ENCODE results near the gene COL4A1. TPM values are rescaled to one million over a fixed set of nuclear protein-coding genes. Genes with fewer than 3 reads are reported as not detected.

The COL4A1 gene
- total RNA-seq, 1 experiment from 2014 or later, result not detected

DNA sequence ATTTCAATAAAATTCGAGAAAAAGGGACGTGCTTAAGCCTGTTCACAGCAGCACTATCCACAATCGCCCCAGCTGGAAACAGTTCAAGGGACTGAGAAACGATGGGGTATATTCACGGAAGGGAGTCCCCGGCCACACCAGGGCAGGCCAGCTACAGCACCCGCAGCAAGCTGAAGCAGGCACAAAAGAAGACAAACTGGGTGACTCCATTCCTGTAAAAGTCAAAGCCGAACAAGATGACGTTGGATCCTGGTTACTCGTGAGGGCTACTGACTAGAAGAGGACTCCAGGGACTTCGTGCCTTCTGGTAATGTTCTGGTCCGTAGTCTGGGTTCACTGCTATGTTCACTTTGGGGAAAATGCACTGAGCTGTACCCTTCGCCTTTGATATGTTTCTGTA lies 57.6 kb downstream of the COL4A1 start:
- Histone ChIP-seq H3K9me2 (replicated peaks; ENCODE audit: insufficient read depth, low read length) (no peaks in the 10 kb centered on the region), H3K4me3 (ENCODE audit: low read length) (no peak overlapping the region), H4K20me1 (ENCODE audit: insufficient read depth, low read depth, low read length) (no peaks in the 10 kb centered on the region), H3K9ac (ENCODE audit: low read length) (no peak overlapping the region), H3K9me3 (ENCODE audit: low read length) (no peaks in the 10 kb centered on the region), H3K79me2 (ENCODE audit: low read length) (no peaks in the 10 kb centered on the region), H3K4me1 (ENCODE audit: low read length) (no peaks in the 10 kb centered on the region), H3K27ac (ENCODE audit: low read length) (no peak overlapping the region), H2AFZ (ENCODE audit: low read length) (no peak overlapping the region), H3K36me3 (ENCODE audit: insufficient read depth, low read length) (no peaks in the 10 kb centered on the region), H3K4me2 (ENCODE audit: low read depth, low read length, poor library complexity, severe bottlenecking) (no peak overlapping the region), H3K27me3 (ENCODE audit: low read length) (no peaks in the 10 kb centered on the region)
- no peak for DNase-seq

DNA sequence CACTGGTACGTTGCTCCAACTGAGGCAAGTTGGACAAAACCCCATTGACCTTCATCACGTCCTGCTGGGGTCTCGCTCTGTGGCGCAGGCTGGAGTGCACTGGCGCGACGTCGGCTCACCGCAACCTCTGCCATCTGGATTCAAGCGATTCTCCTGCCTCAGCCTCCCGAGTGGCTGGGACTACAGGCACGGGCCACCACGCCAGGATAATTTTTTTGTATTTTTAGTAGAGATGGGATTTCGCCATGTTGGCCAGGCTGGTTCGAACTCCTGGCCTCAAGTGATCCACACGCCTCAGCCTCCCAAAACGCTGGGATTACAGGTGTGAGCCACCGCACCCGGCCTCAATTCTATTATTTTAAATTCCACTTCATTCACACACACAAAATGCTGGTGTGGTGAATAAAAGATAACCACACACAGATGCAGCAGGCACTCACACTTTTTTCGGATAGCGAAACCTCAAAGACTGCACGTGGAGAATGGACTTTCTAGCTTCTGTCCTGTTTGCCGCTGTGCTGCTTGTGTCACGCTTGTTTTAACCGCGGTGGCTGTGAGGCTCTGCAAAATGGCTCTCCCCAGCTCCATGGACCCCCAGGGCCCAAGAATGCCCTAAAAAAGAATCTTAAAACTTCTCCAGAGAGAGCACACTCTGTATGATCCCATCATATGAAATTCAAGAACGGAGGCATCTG lies 58.4 kb downstream of the COL4A1 start:
- H3K36me3 ChIP-seq (ENCODE audit: insufficient read depth, low read length), result no peaks in the 10 kb centered on the region
- H3K9me2 ChIP-seq (replicated peaks; ENCODE audit: insufficient read depth, low read length), result no peaks in the 10 kb centered on the region
- H4K20me1 ChIP-seq (ENCODE audit: insufficient read depth, low read depth, low read length), result no peaks in the 10 kb centered on the region
- H3K4me3 ChIP-seq (ENCODE audit: low read length), result no peak overlapping the region
- no peaks in the 10 kb centered on the region for H3K27me3 ChIP-seq (ENCODE audit: low read length)
- H3K27ac ChIP-seq (ENCODE audit: low read length), result no peak overlapping the region
- no peaks in the 10 kb centered on the region for H3K9me3 ChIP-seq (ENCODE audit: low read length)
- no peak overlapping the region for H2AFZ ChIP-seq (ENCODE audit: low read length)
- H3K9ac ChIP-seq (ENCODE audit: low read length), result no peak overlapping the region
- no peaks in the 10 kb centered on the region for H3K4me1 ChIP-seq (ENCODE audit: low read length)
- H3K4me2 ChIP-seq (ENCODE audit: low read depth, low read length, poor library complexity, severe bottlenecking), result no peak overlapping the region
- DNase-seq, result no peak
- H3K79me2 ChIP-seq (ENCODE audit: low read length), result no peaks in the 10 kb centered on the region

DNA sequence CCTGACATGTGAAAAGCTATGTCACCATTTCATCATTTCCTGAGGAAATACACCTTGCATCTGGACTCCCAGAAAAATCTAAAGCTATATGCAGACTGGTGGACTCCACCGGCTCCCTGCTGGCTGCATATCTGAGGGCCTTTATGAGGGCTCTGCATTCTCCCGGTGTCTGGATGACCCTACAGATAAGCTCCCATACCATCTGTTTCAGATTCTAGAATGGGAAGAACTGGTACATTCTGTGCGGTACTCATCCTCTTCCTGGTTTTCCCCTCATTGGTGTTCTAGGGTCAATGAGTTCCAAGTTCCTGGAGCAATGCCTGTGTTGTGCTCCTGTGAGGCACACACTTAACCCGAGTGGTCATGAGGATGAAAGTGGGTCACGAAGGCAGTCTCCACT lies 60.4 kb downstream of the COL4A1 start:
- no peak for DNase-seq
- Histone ChIP-seq H3K36me3 (ENCODE audit: insufficient read depth, low read length) (no peaks in the 10 kb centered on the region), H3K79me2 (ENCODE audit: low read length) (no peaks in the 10 kb centered on the region), H3K4me2 (ENCODE audit: low read depth, low read length, poor library complexity, severe bottlenecking) (no peak overlapping the region), H4K20me1 (ENCODE audit: insufficient read depth, low read depth, low read length) (no peaks in the 10 kb centered on the region), H2AFZ (ENCODE audit: low read length) (no peak overlapping the region), H3K4me1 (ENCODE audit: low read length) (no peaks in the 10 kb centered on the region), H3K27me3 (ENCODE audit: low read length) (no peaks in the 10 kb centered on the region), H3K9ac (ENCODE audit: low read length) (no peak overlapping the region), H3K9me2 (replicated peaks; ENCODE audit: insufficient read depth, low read length) (no peaks in the 10 kb centered on the region), H3K27ac (ENCODE audit: low read length) (no peak overlapping the region), H3K4me3 (ENCODE audit: low read length) (no peak overlapping the region), H3K9me3 (ENCODE audit: low read length) (no peaks in the 10 kb centered on the region)

DNA sequence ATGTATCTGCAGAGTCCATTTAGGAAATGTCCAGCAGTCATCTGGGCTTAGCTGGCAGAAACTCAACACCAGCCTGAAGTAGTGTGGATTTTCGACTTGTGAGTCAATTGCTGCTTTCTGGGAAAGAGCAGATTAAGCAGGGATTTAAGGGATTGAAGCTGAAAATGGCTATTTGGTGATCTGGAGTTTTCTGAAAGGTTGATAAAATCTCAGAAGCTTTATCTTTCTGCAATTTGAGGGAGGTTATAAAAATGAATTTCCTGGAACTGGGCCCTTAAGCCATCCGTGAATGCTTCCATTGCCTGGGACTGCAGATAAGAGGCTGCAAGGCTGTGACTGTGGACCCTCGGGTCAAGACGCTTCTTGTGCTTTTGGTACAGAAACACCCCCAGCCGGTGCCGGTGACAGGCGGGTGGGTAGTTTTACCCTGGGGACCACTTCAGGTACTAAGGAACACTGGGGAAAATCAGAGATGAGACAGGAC lies 61.5 kb downstream of the COL4A1 start:
- Histone ChIP-seq H3K4me2 (ENCODE audit: low read depth, low read length, poor library complexity, severe bottlenecking) (no peak overlapping the region), H4K20me1 (ENCODE audit: insufficient read depth, low read depth, low read length) (no peaks in the 10 kb centered on the region), H3K27ac (ENCODE audit: low read length) (no peak overlapping the region), H3K79me2 (ENCODE audit: low read length) (no peaks in the 10 kb centered on the region), H3K9ac (ENCODE audit: low read length) (no peak overlapping the region), H3K27me3 (ENCODE audit: low read length) (no peaks in the 10 kb centered on the region), H3K9me2 (replicated peaks; ENCODE audit: insufficient read depth, low read length) (no peaks in the 10 kb centered on the region), H3K36me3 (ENCODE audit: insufficient read depth, low read length) (no peaks in the 10 kb centered on the region), H3K9me3 (ENCODE audit: low read length) (no peaks in the 10 kb centered on the region), H2AFZ (ENCODE audit: low read length) (no peak overlapping the region), H3K4me3 (ENCODE audit: low read length) (no peak overlapping the region), H3K4me1 (ENCODE audit: low read length) (no peaks in the 10 kb centered on the region)
- DNase-seq, result no peak

DNA sequence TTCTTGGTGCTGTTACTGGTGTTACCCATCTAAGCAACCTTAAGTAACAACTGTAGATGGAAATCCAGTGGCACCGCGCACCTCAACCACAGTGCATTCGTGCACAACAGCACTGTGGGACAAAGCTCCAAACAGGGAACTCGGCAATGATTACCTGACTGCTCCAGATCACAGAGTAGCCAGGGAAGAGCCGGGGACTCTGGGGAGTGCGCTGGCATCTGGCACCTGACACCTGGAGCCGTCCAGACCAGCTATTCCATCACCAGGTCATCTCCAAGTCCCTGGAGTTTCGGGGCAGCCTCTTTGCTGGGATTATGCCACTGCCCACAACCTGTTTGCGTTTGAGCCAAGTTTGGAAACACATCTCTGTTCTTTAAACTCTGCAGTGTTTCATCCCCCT lies 62.0 kb downstream of the COL4A1 start:
- Histone ChIP-seq H3K4me2 (ENCODE audit: low read depth, low read length, poor library complexity, severe bottlenecking) (no peak overlapping the region), H3K27ac (ENCODE audit: low read length) (no peak overlapping the region), H3K27me3 (ENCODE audit: low read length) (no peaks in the 10 kb centered on the region), H3K36me3 (ENCODE audit: insufficient read depth, low read length) (no peaks in the 10 kb centered on the region), H4K20me1 (ENCODE audit: insufficient read depth, low read depth, low read length) (no peaks in the 10 kb centered on the region), H2AFZ (ENCODE audit: low read length) (no peak overlapping the region), H3K4me1 (ENCODE audit: low read length) (no peaks in the 10 kb centered on the region), H3K9ac (ENCODE audit: low read length) (no peak overlapping the region), H3K79me2 (ENCODE audit: low read length) (no peaks in the 10 kb centered on the region), H3K9me2 (replicated peaks; ENCODE audit: insufficient read depth, low read length) (no peaks in the 10 kb centered on the region), H3K9me3 (ENCODE audit: low read length) (no peaks in the 10 kb centered on the region), H3K4me3 (ENCODE audit: low read length) (no peak overlapping the region)
- no peak for DNase-seq

DNA sequence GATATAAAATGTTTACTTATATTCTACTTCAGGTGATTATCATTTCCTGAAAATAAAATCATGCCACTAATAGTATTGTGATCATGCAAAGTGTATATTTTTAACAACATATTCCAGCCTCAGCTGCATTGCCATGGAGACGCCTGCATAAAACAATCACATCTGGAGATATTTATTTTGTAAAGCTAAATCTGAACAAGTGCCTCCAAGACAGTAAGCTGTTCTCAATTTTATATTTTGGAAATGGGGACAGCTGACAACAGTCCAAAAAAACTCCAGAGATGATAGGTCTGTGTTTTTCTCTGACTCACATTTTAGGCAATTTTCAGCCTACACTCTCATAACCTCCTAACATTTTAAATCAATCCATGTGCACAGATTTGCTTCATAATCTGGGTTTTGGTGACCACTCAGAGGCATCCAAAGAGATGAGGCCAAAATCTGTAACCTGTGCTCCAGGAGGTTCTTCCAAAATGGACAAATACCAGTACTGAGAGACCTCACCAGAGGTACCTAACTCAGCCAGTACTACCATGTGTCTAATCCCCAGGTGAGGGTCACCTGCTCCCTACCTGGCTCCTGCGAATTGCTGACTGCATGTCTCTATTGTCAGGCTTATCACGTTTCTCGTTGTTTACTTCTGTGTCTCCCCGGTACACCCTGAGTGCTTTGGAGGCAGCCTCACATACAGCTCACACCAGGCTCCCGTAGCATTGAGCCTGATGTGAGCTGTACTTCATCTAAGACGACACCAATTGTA lies 62.7 kb downstream of the COL4A1 start:
- DNase-seq, result no peak
- Histone ChIP-seq H3K27ac (ENCODE audit: low read length) (no peak overlapping the region), H3K4me1 (ENCODE audit: low read length) (no peaks in the 10 kb centered on the region), H3K9me2 (replicated peaks; ENCODE audit: insufficient read depth, low read length) (no peaks in the 10 kb centered on the region), H2AFZ (ENCODE audit: low read length) (no peak overlapping the region), H3K9ac (ENCODE audit: low read length) (no peak overlapping the region), H3K36me3 (ENCODE audit: insufficient read depth, low read length) (no peaks in the 10 kb centered on the region), H3K27me3 (ENCODE audit: low read length) (no peaks in the 10 kb centered on the region), H4K20me1 (ENCODE audit: insufficient read depth, low read depth, low read length) (no peaks in the 10 kb centered on the region), H3K9me3 (ENCODE audit: low read length) (no peaks in the 10 kb centered on the region), H3K79me2 (ENCODE audit: low read length) (no peaks in the 10 kb centered on the region), H3K4me2 (ENCODE audit: low read depth, low read length, poor library complexity, severe bottlenecking) (no peak overlapping the region), H3K4me3 (ENCODE audit: low read length) (no peak overlapping the region)

DNA sequence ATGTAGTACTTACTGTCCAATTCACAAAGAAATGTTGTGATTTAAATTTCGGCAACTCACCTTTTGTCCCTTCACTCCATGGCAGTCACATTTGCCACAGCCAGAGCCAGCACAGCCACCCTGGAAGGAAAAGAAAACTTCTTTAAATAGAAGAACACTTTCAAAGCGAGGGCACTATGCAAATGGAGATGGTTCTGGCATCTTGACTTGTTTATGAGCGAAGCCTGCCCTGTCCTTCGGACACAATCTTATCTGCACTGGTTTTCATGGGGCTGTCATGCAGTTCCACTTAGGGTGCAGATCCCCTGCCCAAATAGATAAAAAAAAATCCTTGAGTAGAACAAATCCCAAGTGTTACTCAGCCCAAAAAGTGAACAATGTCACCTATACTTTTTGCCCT lies 64.3 kb downstream of the COL4A1 start:
- H3K27ac ChIP-seq (ENCODE audit: low read length), result no peak overlapping the region
- no peaks in the 10 kb centered on the region for H3K9me2 ChIP-seq (replicated peaks; ENCODE audit: insufficient read depth, low read length)
- H3K79me2 ChIP-seq (ENCODE audit: low read length), result no peaks in the 10 kb centered on the region
- H3K9me3 ChIP-seq (ENCODE audit: low read length), result no peaks in the 10 kb centered on the region
- no peaks in the 10 kb centered on the region for H3K36me3 ChIP-seq (ENCODE audit: insufficient read depth, low read length)
- no peak overlapping the region for H3K4me2 ChIP-seq (ENCODE audit: low read depth, low read length, poor library complexity, severe bottlenecking)
- H3K4me3 ChIP-seq (ENCODE audit: low read length), result no peak overlapping the region
- no peak overlapping the region for H2AFZ ChIP-seq (ENCODE audit: low read length)
- no peak overlapping the region for H3K9ac ChIP-seq (ENCODE audit: low read length)
- no peaks in the 10 kb centered on the region for H3K4me1 ChIP-seq (ENCODE audit: low read length)
- no peaks in the 10 kb centered on the region for H4K20me1 ChIP-seq (ENCODE audit: insufficient read depth, low read depth, low read length)
- H3K27me3 ChIP-seq (ENCODE audit: low read length), result no peaks in the 10 kb centered on the region
- DNase-seq, result no peak

DNA sequence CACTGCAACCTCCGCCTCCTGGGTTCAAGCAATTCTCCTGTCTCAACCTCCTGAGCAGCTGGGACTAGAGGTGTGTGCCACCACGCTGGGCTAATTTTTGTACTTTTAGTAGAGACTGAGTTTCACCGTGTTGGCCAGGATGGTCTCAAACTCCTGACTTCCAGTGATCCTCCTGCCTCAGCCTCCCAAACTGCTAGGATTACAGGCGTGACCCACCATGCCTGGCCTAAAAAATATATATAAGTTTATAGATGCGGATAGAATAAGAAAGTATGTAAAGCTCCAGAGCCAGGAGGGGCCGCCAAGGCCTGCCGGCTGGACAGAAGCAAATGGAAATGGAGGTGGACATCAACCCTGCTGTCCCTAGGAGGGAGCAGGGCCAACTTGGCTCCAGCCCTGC lies 66.0 kb downstream of the COL4A1 start:
- H3K4me3 ChIP-seq (ENCODE audit: low read length), result no peak overlapping the region
- no peak for DNase-seq
- no peaks in the 10 kb centered on the region for H3K79me2 ChIP-seq (ENCODE audit: low read length)
- H3K27ac ChIP-seq (ENCODE audit: low read length), result no peak overlapping the region
- H3K9me2 ChIP-seq (replicated peaks; ENCODE audit: insufficient read depth, low read length), result no peaks in the 10 kb centered on the region
- no peak overlapping the region for H3K9ac ChIP-seq (ENCODE audit: low read length)
- H3K4me1 ChIP-seq (ENCODE audit: low read length), result no peaks in the 10 kb centered on the region
- H3K27me3 ChIP-seq (ENCODE audit: low read length), result no peaks in the 10 kb centered on the region
- no peaks in the 10 kb centered on the region for H3K36me3 ChIP-seq (ENCODE audit: insufficient read depth, low read length)
- H2AFZ ChIP-seq (ENCODE audit: low read length), result no peak overlapping the region
- H3K4me2 ChIP-seq (ENCODE audit: low read depth, low read length, poor library complexity, severe bottlenecking), result no peak overlapping the region
- H3K9me3 ChIP-seq (ENCODE audit: low read length), result no peaks in the 10 kb centered on the region
- H4K20me1 ChIP-seq (ENCODE audit: insufficient read depth, low read depth, low read length), result no peaks in the 10 kb centered on the region

Measured in Karpas-422 (cell line).